KMS-11 (cell line): Measurements from ENCODE around the gene TM9SF3.

ENCODE experiments used
- H2AFZ ChIP-seq: fragments of 200-600 bp; sonication (generic); 2 replicates; pipeline ENCODE4 v1.6.1; 2016; ENCODE audit warnings: antibody characterized with exemption, mixed run types, low read depth
- H3K27ac ChIP-seq: fragments of 200-600 bp; sonication (generic); 2 replicates; pipeline ENCODE4 v1.6.1; 2016; ENCODE audit warnings: mild to moderate bottlenecking, mixed run types
- H3K27me3 ChIP-seq: fragments of 200-600 bp; sonication (generic); 2 replicates; pipeline ENCODE4 v1.6.1; 2017; ENCODE audit warnings: mild to moderate bottlenecking, low read depth, mixed run types, moderate library complexity; ENCODE audit not compliant: insufficient read depth
- H3K36me3 ChIP-seq: fragments of 200-600 bp; sonication (generic); 2 replicates; pipeline ENCODE4 v1.6.1; 2017; ENCODE audit warnings: mild to moderate bottlenecking, mixed run types; ENCODE audit not compliant: insufficient read depth
- H3K4me1 ChIP-seq: fragments of 200-600 bp; sonication (generic); 2 replicates; pipeline ENCODE4 v1.6.1; 2016; ENCODE audit warnings: mild to moderate bottlenecking, low read depth, mixed run types; ENCODE audit not compliant: poor library complexity, severe bottlenecking
- H3K4me2 ChIP-seq: fragments of 200-600 bp; sonication (generic); 2 replicates; pipeline ENCODE4 v1.7.0; 2016; ENCODE audit warnings: mild to moderate bottlenecking, mixed run types
- H3K4me3 ChIP-seq: fragments of 200-600 bp; sonication (generic); IDR thresholded peaks from 2 replicates; pipeline ENCODE4 v1.6.1; 2017; ENCODE audit warnings: low read depth, low read length, mixed read lengths; ENCODE audit not compliant: insufficient read depth
- H3K79me2 ChIP-seq: fragments of 200-600 bp; sonication (generic); 2 replicates; pipeline ENCODE4 v1.6.1; 2016; ENCODE audit warnings: low read depth, mixed run types; ENCODE audit not compliant: insufficient read depth
- H3K9ac ChIP-seq: fragments of 200-600 bp; sonication (generic); 2 replicates; pipeline ENCODE4 v1.6.1; 2016; ENCODE audit warnings: mild to moderate bottlenecking, mixed run types
- H4K20me1 ChIP-seq: fragments of 200-600 bp; sonication (generic); 2 replicates; pipeline ENCODE4 v1.6.1; 2016; ENCODE audit warnings: mild to moderate bottlenecking, mixed run types; ENCODE audit not compliant: insufficient read depth
- CTCF ChIP-seq: fragments of 200-600 bp; sonication (generic); conservative IDR thresholded peaks from 2 replicates; pipeline ENCODE4 v1.6.1; 2017; ENCODE audit warnings: low read depth, mild to moderate bottlenecking, antibody characterized with exemption, low read length, moderate library complexity, mixed read lengths

TM9SF3 gene

GRCh38 chr10:96570983-96571964 is 15.5 kb downstream of the TM9SF3 start:
- H3K4me3 ChIP-seq: no peak overlapping the region
- no peak overlapping the region for H2AFZ ChIP-seq
- no peak overlapping the region for H3K9ac ChIP-seq
- H4K20me1 ChIP-seq: peaks cover 8% of the 10 kb centered on the region; the same call in 1 of the 2 replicates
- TF ChIP-seq CTCF: no peak
- no peaks in the 10 kb centered on the region for H3K27me3 ChIP-seq
- H3K4me1 ChIP-seq: no peaks in the 10 kb centered on the region
- peaks cover 81% of the 10 kb centered on the region for H3K79me2 ChIP-seq
- no peaks in the 10 kb centered on the region for H3K36me3 ChIP-seq
- no peak overlapping the region for H3K4me2 ChIP-seq
- H3K27ac ChIP-seq: no peak overlapping the region

- Histone ChIP-seq H2AFZ (no peak overlapping the region), H3K27ac (no peak overlapping the region), H3K4me2 (no peak overlapping the region), H3K9ac (no peak overlapping the region), H3K36me3 (no peaks in the 10 kb centered on the region), H3K4me3 (no peak overlapping the region), H3K4me1 (no peaks in the 10 kb centered on the region), H3K79me2 (peaks cover 77% of the 10 kb centered on the region), H3K27me3 (no peaks in the 10 kb centered on the region), H4K20me1 (peaks cover 8% of the 10 kb centered on the region; the same call in 1 of the 2 replicates)
- TF ChIP-seq CTCF: no peak
Observed at GRCh38 chr10:96570511-96570910, 16.3 kb downstream of the TM9SF3 start.

- Histone ChIP-seq H3K27me3 (no peaks in the 10 kb centered on the region), H3K27ac (no peak overlapping the region), H3K4me1 (no peaks in the 10 kb centered on the region), H3K4me3 (no peak overlapping the region), H4K20me1 (peaks cover 6% of the 10 kb centered on the region; the same call in 1 of the 2 replicates), H3K9ac (no peak overlapping the region), H3K36me3 (no peaks in the 10 kb centered on the region; the same call in 1 of the 2 replicates), H3K4me2 (no peak overlapping the region), H3K79me2 (peaks cover 66% of the 10 kb centered on the region), H2AFZ (no peak overlapping the region)
- no peak for TF ChIP-seq CTCF
Observed at GRCh38 chr10:96568402-96568801, 18.4 kb downstream of the TM9SF3 start.

- H3K27ac ChIP-seq: no peak overlapping the region
- no peak overlapping the region for H3K9ac ChIP-seq
- no peak overlapping the region for H2AFZ ChIP-seq
- no peaks in the 10 kb centered on the region for H3K4me1 ChIP-seq
- H3K79me2 ChIP-seq: peaks cover 41% of the 10 kb centered on the region; the same call in 1 of the 2 replicates
- TF ChIP-seq CTCF: no peak
- H4K20me1 ChIP-seq: peaks cover 3% of the 10 kb centered on the region; the same call in 1 of the 2 replicates
- H3K4me3 ChIP-seq: no peak overlapping the region
- no peak overlapping the region for H3K4me2 ChIP-seq
- H3K27me3 ChIP-seq: no peaks in the 10 kb centered on the region
- no peaks in the 10 kb centered on the region; the same call in 1 of the 2 replicates for H3K36me3 ChIP-seq
Observed at GRCh38 chr10:96565774-96566173, 21.0 kb downstream of the TM9SF3 start.
